Measurements from ENCODE around the gene PYDC1. TPM values are rescaled to one million over a fixed set of nuclear protein-coding genes. Genes with fewer than 3 reads are reported as not detected.

PYDC1 gene
- total and polyA plus RNA-seq, 10 of the 15 experiments (the other 5 are each of a cell fraction or from before 2014, with no cell fraction given): not detected

DNA sequence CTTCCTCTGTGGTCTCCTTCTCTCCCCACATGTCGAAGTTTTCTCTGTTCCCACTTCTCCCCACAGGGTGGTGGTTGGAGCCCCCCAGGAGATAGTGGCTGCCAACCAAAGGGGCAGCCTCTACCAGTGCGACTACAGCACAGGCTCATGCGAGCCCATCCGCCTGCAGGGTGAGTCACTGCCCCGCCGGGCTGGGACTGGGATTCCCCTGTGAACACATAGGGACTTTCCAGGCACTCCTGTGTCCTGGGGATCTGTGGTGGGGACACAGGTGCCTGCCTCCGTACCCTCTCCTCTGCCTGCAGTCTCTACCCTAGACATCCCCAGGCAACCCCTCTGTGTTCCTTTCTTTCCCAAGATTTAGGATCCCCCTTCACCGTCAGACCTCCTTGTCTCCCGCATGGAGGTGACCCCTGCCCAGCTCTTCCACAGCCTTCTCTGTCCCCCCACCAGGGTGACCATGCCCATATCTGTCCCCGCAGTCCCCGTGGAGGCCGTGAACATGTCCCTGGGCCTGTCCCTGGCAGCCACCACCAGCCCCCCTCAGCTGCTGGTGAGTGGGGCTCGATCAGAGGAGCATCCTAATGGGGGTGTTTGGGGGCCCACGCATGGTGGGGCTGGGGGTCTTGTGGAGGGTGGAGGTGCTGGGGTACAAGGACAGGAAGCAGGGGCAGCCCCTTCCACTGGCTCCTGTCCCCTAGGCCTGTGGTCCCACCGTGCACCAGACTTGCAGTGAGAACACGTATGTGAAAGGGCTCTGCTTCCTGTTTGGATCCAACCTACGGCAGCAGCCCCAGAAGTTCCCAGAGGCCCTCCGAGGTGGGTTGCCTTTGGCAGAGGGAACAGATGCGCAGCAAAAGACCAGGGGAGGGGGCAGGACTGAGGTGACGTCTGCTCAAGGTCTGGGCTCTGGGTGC is 48.7 kb upstream of the PYDC1 start (continued):
- TF ChIP-seq, protein P1, sequence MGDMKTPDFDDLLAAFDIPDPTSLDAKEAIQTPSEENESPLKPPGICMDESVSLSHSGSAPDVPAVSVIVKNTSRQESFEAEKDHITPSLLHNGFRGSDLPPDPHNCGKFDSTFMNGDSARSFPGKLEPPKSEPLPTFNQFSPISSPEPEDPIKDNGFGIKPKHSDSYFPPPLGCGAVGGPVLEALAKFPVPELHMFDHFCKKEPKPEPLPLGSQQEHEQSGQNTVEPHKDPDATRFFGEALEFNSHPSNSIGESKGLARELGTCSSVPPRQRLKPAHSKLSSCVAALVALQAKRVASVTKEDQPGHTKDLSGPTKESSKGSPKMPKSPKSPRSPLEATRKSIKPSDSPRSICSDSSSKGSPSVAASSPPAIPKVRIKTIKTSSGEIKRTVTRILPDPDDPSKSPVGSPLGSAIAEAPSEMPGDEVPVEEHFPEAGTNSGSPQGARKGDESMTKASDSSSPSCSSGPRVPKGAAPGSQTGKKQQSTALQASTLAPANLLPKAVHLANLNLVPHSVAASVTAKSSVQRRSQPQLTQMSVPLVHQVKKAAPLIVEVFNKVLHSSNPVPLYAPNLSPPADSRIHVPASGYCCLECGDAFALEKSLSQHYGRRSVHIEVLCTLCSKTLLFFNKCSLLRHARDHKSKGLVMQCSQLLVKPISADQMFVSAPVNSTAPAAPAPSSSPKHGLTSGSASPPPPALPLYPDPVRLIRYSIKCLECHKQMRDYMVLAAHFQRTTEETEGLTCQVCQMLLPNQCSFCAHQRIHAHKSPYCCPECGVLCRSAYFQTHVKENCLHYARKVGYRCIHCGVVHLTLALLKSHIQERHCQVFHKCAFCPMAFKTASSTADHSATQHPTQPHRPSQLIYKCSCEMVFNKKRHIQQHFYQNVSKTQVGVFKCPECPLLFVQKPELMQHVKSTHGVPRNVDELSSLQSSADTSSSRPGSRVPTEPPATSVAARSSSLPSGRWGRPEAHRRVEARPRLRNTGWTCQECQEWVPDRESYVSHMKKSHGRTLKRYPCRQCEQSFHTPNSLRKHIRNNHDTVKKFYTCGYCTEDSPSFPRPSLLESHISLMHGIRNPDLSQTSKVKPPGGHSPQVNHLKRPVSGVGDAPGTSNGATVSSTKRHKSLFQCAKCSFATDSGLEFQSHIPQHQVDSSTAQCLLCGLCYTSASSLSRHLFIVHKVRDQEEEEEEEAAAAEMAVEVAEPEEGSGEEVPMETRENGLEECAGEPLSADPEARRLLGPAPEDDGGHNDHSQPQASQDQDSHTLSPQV (IDR thresholded peaks at IDR 0.05): no peak
- TF ChIP-seq CREB1 (IDR thresholded peaks at IDR 0.05; ENCODE audit: low read depth): no peak
- TF ChIP-seq TCF12 (IDR thresholded peaks at IDR 0.05; ENCODE audit: low read depth, low read length): 0 out of 2 replicates have a peak, but pooled peaks have one; percentile 57
- TF ChIP-seq SPI1 (IDR thresholded peaks at IDR 0.05; ENCODE audit: borderline replicate concordance, insufficient read depth, low read depth, low read length): peak; percentile 44; the same call in 1 of the 2 replicates
- TF ChIP-seq, protein P2, sequence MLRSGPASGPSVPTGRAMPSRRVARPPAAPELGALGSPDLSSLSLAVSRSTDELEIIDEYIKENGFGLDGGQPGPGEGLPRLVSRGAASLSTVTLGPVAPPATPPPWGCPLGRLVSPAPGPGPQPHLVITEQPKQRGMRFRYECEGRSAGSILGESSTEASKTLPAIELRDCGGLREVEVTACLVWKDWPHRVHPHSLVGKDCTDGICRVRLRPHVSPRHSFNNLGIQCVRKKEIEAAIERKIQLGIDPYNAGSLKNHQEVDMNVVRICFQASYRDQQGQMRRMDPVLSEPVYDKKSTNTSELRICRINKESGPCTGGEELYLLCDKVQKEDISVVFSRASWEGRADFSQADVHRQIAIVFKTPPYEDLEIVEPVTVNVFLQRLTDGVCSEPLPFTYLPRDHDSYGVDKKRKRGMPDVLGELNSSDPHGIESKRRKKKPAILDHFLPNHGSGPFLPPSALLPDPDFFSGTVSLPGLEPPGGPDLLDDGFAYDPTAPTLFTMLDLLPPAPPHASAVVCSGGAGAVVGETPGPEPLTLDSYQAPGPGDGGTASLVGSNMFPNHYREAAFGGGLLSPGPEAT (IDR thresholded peaks at IDR 0.05; ENCODE audit: low read depth): peak; percentile 98
- TF ChIP-seq ZNF217 (IDR thresholded peaks at IDR 0.05): no peak
- peak; percentile 8; the same call in 1 of the 2 replicates for TF ChIP-seq CHD2 (IDR thresholded peaks at IDR 0.05; ENCODE audit: borderline replicate concordance, low read depth, low read length)
- TF ChIP-seq, protein P3, sequence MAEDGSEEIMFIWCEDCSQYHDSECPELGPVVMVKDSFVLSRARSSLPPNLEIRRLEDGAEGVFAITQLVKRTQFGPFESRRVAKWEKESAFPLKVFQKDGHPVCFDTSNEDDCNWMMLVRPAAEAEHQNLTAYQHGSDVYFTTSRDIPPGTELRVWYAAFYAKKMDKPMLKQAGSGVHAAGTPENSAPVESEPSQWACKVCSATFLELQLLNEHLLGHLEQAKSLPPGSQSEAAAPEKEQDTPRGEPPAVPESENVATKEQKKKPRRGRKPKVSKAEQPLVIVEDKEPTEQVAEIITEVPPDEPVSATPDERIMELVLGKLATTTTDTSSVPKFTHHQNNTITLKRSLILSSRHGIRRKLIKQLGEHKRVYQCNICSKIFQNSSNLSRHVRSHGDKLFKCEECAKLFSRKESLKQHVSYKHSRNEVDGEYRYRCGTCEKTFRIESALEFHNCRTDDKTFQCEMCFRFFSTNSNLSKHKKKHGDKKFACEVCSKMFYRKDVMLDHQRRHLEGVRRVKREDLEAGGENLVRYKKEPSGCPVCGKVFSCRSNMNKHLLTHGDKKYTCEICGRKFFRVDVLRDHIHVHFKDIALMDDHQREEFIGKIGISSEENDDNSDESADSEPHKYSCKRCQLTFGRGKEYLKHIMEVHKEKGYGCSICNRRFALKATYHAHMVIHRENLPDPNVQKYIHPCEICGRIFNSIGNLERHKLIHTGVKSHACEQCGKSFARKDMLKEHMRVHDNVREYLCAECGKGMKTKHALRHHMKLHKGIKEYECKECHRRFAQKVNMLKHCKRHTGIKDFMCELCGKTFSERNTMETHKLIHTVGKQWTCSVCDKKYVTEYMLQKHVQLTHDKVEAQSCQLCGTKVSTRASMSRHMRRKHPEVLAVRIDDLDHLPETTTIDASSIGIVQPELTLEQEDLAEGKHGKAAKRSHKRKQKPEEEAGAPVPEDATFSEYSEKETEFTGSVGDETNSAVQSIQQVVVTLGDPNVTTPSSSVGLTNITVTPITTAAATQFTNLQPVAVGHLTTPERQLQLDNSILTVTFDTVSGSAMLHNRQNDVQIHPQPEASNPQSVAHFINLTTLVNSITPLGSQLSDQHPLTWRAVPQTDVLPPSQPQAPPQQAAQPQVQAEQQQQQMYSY (CRISPR knock-in tag; IDR thresholded peaks at IDR 0.05): no peak
- peak; percentile 87 for TF ChIP-seq PAX5 (IDR thresholded peaks at IDR 0.05; ENCODE audit: borderline replicate concordance, low read depth, low read length)
- TF ChIP-seq PAX8 (IDR thresholded peaks at IDR 0.05): no peak
- no peak for TF ChIP-seq YBX1 (IDR thresholded peaks at IDR 0.05)
- TF ChIP-seq ZNF207 (IDR thresholded peaks at IDR 0.05; ENCODE audit: borderline replicate concordance): no peak
- no peak for TF ChIP-seq CHD1 (IDR thresholded peaks at IDR 0.05; ENCODE audit: low read depth, low read length)
- no peak for TF ChIP-seq BRCA1 (IDR thresholded peaks at IDR 0.05; ENCODE audit: low read depth, low read length)
- peak; percentile 72 for TF ChIP-seq MTA2 (IDR thresholded peaks at IDR 0.05; ENCODE audit: low read depth)
- TF ChIP-seq JUND (IDR thresholded peaks at IDR 0.05; ENCODE audit: low read depth, low read length): 0 out of 2 replicates have a peak, but pooled peaks have one; percentile 59
- TF ChIP-seq HDAC2 (IDR thresholded peaks at IDR 0.05): no peak
- TF ChIP-seq, protein P4, sequence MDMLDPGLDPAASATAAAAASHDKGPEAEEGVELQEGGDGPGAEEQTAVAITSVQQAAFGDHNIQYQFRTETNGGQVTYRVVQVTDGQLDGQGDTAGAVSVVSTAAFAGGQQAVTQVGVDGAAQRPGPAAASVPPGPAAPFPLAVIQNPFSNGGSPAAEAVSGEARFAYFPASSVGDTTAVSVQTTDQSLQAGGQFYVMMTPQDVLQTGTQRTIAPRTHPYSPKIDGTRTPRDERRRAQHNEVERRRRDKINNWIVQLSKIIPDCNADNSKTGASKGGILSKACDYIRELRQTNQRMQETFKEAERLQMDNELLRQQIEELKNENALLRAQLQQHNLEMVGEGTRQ (IDR thresholded peaks at IDR 0.05; ENCODE audit: borderline replicate concordance, low read depth, low read length): no peak
- peak; percentile 53; the same call in 1 of the 2 replicates for TF ChIP-seq SMARCA5 (IDR thresholded peaks at IDR 0.05)

All from GM12878 (cell line).